ENCODE results near the gene GATD1. TPM values are rescaled to one million over a fixed set of nuclear protein-coding genes. Genes with fewer than 3 reads are reported as not detected.

Gene GATD1
- polyA plus RNA-seq, 1 donor from 2014 or later: 146 TPM

DNA sequence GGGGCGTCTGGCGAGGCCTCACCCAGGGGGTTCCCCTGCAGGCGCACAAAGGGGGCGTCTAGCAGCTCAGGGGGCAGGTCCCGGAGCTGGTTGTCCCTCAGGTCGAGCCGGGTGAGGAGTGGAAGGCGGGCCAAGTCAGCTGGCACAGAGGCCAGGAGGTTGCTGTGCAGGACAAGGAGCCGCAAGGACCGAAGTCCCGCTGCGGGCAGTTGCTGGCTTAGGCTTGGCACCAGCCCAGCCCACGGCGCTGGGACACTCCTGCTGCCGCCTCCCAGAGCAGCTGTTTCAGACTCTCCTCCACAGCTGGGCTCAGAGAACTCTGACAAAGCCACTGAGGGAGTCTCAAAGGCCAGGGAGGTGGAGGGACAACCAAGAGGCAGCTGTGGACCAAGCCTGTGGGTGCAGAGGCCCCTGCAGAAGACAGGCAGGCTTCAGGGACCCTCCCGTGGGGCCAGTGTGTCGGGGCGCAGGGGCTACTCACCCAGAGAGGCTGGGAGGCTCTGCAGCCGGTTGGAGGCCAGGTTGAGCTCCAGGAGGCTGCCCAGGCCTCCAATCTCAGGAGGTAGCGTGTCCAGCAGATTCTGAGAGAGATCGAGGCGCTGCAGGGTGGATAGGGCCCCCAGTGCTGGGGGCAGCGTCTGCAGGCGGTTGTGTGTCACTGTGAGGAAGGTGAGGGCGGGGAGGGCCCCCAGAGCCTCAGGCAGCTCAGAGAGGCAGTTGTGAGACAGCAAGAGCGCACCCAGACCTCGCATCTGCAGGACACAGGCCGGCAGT lies 25.6 kb upstream of the GATD1 start:
- Histone ChIP-seq H3K9ac (ENCODE audit: low read length) (no peak overlapping the region), H3K9me2 (ENCODE audit: insufficient read depth, low read length) (no peaks in the 10 kb centered on the region), H2AFZ (ENCODE audit: low read depth, low read length) (no peak overlapping the region), H4K20me1 (ENCODE audit: insufficient read depth) (no peaks in the 10 kb centered on the region), H3K27ac (ENCODE audit: low read length) (no peak overlapping the region), H3K9me3 (ENCODE audit: low read length) (no peaks in the 10 kb centered on the region), H3F3A (ENCODE audit: insufficient read depth, low read length, poor library complexity, severe bottlenecking) (no peaks in the 10 kb centered on the region), H3K4me2 (ENCODE audit: low read length) (no peak overlapping the region), H3K27me3 (ENCODE audit: insufficient read depth, low read depth, low read length) (no peaks in the 10 kb centered on the region), H3K4me3 (ENCODE audit: low read length) (no peak overlapping the region), H3K79me2 (replicated peaks; ENCODE audit: insufficient read depth, low read length) (no peaks in the 10 kb centered on the region), H3K36me3 (ENCODE audit: insufficient read depth, low read length) (no peaks in the 10 kb centered on the region)
- TF ChIP-seq, protein P1, sequence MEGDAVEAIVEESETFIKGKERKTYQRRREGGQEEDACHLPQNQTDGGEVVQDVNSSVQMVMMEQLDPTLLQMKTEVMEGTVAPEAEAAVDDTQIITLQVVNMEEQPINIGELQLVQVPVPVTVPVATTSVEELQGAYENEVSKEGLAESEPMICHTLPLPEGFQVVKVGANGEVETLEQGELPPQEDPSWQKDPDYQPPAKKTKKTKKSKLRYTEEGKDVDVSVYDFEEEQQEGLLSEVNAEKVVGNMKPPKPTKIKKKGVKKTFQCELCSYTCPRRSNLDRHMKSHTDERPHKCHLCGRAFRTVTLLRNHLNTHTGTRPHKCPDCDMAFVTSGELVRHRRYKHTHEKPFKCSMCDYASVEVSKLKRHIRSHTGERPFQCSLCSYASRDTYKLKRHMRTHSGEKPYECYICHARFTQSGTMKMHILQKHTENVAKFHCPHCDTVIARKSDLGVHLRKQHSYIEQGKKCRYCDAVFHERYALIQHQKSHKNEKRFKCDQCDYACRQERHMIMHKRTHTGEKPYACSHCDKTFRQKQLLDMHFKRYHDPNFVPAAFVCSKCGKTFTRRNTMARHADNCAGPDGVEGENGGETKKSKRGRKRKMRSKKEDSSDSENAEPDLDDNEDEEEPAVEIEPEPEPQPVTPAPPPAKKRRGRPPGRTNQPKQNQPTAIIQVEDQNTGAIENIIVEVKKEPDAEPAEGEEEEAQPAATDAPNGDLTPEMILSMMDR (IDR thresholded peaks at IDR 0.05; ENCODE audit: poor library complexity, severe bottlenecking): no peak
- TF ChIP-seq SMC3 (conservative IDR thresholded peaks at IDR 0.05; ENCODE audit: poor library complexity) (no peak), TAF1 (IDR thresholded peaks at IDR 0.05; ENCODE audit: low read depth) (no peak), RAD21 (conservative IDR thresholded peaks at IDR 0.05) (no peak), POLR2AphosphoS5 (IDR thresholded peaks at IDR 0.05) (no peak), MXI1 (conservative IDR thresholded peaks at IDR 0.05; ENCODE audit: poor library complexity, severe bottlenecking) (no peak), EP300 (conservative IDR thresholded peaks at IDR 0.05; ENCODE audit: poor library complexity, severe bottlenecking) (no peak), EZH2 (IDR thresholded peaks at IDR 0.05; ENCODE audit: borderline replicate concordance, insufficient read depth, low read length, poor library complexity, severe bottlenecking) (no peak)
- TF ChIP-seq, protein P2, sequence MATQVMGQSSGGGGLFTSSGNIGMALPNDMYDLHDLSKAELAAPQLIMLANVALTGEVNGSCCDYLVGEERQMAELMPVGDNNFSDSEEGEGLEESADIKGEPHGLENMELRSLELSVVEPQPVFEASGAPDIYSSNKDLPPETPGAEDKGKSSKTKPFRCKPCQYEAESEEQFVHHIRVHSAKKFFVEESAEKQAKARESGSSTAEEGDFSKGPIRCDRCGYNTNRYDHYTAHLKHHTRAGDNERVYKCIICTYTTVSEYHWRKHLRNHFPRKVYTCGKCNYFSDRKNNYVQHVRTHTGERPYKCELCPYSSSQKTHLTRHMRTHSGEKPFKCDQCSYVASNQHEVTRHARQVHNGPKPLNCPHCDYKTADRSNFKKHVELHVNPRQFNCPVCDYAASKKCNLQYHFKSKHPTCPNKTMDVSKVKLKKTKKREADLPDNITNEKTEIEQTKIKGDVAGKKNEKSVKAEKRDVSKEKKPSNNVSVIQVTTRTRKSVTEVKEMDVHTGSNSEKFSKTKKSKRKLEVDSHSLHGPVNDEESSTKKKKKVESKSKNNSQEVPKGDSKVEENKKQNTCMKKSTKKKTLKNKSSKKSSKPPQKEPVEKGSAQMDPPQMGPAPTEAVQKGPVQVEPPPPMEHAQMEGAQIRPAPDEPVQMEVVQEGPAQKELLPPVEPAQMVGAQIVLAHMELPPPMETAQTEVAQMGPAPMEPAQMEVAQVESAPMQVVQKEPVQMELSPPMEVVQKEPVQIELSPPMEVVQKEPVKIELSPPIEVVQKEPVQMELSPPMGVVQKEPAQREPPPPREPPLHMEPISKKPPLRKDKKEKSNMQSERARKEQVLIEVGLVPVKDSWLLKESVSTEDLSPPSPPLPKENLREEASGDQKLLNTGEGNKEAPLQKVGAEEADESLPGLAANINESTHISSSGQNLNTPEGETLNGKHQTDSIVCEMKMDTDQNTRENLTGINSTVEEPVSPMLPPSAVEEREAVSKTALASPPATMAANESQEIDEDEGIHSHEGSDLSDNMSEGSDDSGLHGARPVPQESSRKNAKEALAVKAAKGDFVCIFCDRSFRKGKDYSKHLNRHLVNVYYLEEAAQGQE (IDR thresholded peaks at IDR 0.05; ENCODE audit: borderline replicate concordance): no peak

DNA sequence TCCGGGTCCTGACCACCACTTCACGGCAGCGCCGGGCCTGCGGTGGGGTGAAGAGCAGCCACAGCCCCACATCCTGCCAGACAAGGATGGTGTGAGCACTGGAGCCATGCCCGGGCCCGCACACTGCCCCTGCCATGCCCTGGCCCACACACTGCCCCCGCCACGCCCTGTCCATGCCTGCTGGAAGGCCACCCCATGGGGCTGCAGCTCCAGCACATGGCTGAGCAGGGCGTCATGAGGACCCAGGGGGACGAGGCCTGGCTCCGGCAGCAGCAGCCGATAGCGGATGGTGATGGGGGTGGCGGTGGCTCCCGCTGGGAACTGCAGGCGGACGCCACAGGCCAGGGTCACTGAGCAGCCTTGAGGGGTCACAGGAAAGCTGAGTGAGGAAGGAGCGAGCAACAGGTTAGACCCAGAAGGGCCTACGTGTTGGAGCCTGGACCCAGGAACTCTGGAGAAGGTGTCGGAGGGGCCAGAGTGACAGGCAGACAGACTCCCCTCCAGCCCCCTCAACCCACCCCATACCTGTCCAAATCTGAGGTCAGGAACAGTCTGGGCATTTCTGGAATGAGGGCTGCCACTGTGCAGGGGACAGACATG lies 24.8 kb upstream of the GATD1 start:
- Histone ChIP-seq H3K36me3 (ENCODE audit: insufficient read depth, low read length) (no peaks in the 10 kb centered on the region), H3K9me2 (ENCODE audit: insufficient read depth, low read length) (no peaks in the 10 kb centered on the region), H3K27me3 (ENCODE audit: insufficient read depth, low read depth, low read length) (no peaks in the 10 kb centered on the region), H3K9me3 (ENCODE audit: low read length) (no peaks in the 10 kb centered on the region), H2AFZ (ENCODE audit: low read depth, low read length) (no peak overlapping the region), H3K4me2 (ENCODE audit: low read length) (no peak overlapping the region), H4K20me1 (ENCODE audit: insufficient read depth) (no peaks in the 10 kb centered on the region), H3F3A (ENCODE audit: insufficient read depth, low read length, poor library complexity, severe bottlenecking) (no peaks in the 10 kb centered on the region), H3K4me3 (ENCODE audit: low read length) (no peak overlapping the region), H3K9ac (ENCODE audit: low read length) (no peak overlapping the region), H3K79me2 (replicated peaks; ENCODE audit: insufficient read depth, low read length) (no peaks in the 10 kb centered on the region), H3K27ac (ENCODE audit: low read length) (no peak overlapping the region)
- TF ChIP-seq RAD21 (conservative IDR thresholded peaks at IDR 0.05) (no peak), MXI1 (conservative IDR thresholded peaks at IDR 0.05; ENCODE audit: poor library complexity, severe bottlenecking) (no peak), EZH2 (IDR thresholded peaks at IDR 0.05; ENCODE audit: borderline replicate concordance, insufficient read depth, low read length, poor library complexity, severe bottlenecking) (no peak), EP300 (conservative IDR thresholded peaks at IDR 0.05; ENCODE audit: poor library complexity, severe bottlenecking) (no peak)
- TF ChIP-seq, protein P2 (IDR thresholded peaks at IDR 0.05; ENCODE audit: borderline replicate concordance): no peak
- TF ChIP-seq, protein P1 (IDR thresholded peaks at IDR 0.05; ENCODE audit: poor library complexity, severe bottlenecking): no peak

Data from neural cell (in vitro differentiated cells).